IPS-18c (cell line): ENCODE data around the gene SLC66A1.

Experiments
- H3K4me3 ChIP-seq: 2 replicates; pipeline ENCODE4 v1.7.0; 2013; ENCODE audit warnings: low read depth, mild to moderate bottlenecking, low read length, moderate library complexity; ENCODE audit not compliant: insufficient read depth
- H3K9me3 ChIP-seq: one replicate; pipeline ENCODE4 v1.6.1; 2013; ENCODE audit warnings: mild to moderate bottlenecking, low read length, moderate library complexity; ENCODE audit not compliant: control insufficient read depth, insufficient read depth

The SLC66A1 gene

GRCh38 chr1:19346026-19346425, 33.9 kb downstream of the SLC66A1 start:
- Histone ChIP-seq H3K4me3 (no peak overlapping the region), H3K9me3 (peaks cover 3% of the 10 kb centered on the region)

GRCh38 chr1:19347533-19348172, 35.5 kb downstream of the SLC66A1 start:
- Histone ChIP-seq H3K4me3 (no peak overlapping the region), H3K9me3 (peaks cover 3% of the 10 kb centered on the region)

GRCh38 chr1:19348441-19349198, 36.5 kb downstream of the SLC66A1 start:
- Histone ChIP-seq H3K9me3 (peaks cover 3% of the 10 kb centered on the region), H3K4me3 (no peak overlapping the region)

- Histone ChIP-seq H3K9me3 (peaks cover under 1% of the 10 kb centered on the region), H3K4me3 (no peak overlapping the region)
Observed at GRCh38 chr1:19349999-19350398, 37.9 kb downstream of the SLC66A1 start.

- Histone ChIP-seq H3K9me3 (no peaks in the 10 kb centered on the region), H3K4me3 (no peak overlapping the region)
Observed at GRCh38 chr1:19350566-19350965, 38.4 kb downstream of the SLC66A1 start.

GRCh38 chr1:19351873-19352272, 39.7 kb downstream of the SLC66A1 start:
- Histone ChIP-seq H3K9me3 (no peaks in the 10 kb centered on the region), H3K4me3 (no peak overlapping the region)

- Histone ChIP-seq H3K9me3 (no peaks in the 10 kb centered on the region), H3K4me3 (no peak overlapping the region)
Observed at GRCh38 chr1:19352839-19353238, 40.7 kb downstream of the SLC66A1 start.

GRCh38 chr1:19353596-19353995, 41.5 kb downstream of the SLC66A1 start:
- Histone ChIP-seq H3K9me3 (no peaks in the 10 kb centered on the region), H3K4me3 (no peak overlapping the region)

- H3K4me3 ChIP-seq, result no peak overlapping the region
- H3K9me3 ChIP-seq, result no peaks in the 10 kb centered on the region
Observed at GRCh38 chr1:19354531-19354981, 42.4 kb downstream of the SLC66A1 start.

- Histone ChIP-seq H3K9me3 (no peaks in the 10 kb centered on the region), H3K4me3 (no peak overlapping the region)
Observed at GRCh38 chr1:19356266-19356665, 44.1 kb downstream of the SLC66A1 start.

- Histone ChIP-seq H3K9me3 (no peaks in the 10 kb centered on the region), H3K4me3 (no peak overlapping the region)
Observed at GRCh38 chr1:19357299-19357986, 45.3 kb downstream of the SLC66A1 start.

- no peaks in the 10 kb centered on the region for H3K9me3 ChIP-seq
- H3K4me3 ChIP-seq, result no peak overlapping the region
Observed at GRCh38 chr1:19358710-19359109, 46.6 kb downstream of the SLC66A1 start.

- Histone ChIP-seq H3K9me3 (no peaks in the 10 kb centered on the region), H3K4me3 (no peak overlapping the region)
Observed at GRCh38 chr1:19359357-19359756, 47.2 kb downstream of the SLC66A1 start.

- Histone ChIP-seq H3K4me3 (no peak overlapping the region), H3K9me3 (no peaks in the 10 kb centered on the region)
Observed at GRCh38 chr1:19360016-19360415, 47.9 kb downstream of the SLC66A1 start.

GRCh38 chr1:19360432-19360831, 48.3 kb downstream of the SLC66A1 start:
- H3K4me3 ChIP-seq, result no peak overlapping the region
- H3K9me3 ChIP-seq, result no peaks in the 10 kb centered on the region

GRCh38 chr1:19360843-19361610, 48.9 kb downstream of the SLC66A1 start:
- Histone ChIP-seq H3K9me3 (no peaks in the 10 kb centered on the region), H3K4me3 (no peak overlapping the region)

- H3K4me3 ChIP-seq, result no peak overlapping the region
- H3K9me3 ChIP-seq, result no peaks in the 10 kb centered on the region
Observed at GRCh38 chr1:19361611-19362147, 49.6 kb downstream of the SLC66A1 start.
